PC-3 (cell line): ENCODE results near the gene CHKA.

ENCODE experiments used
- EZH2 ChIP-seq: fragments of 300-600 bp; sonication (generic); IDR thresholded peaks from one replicate; pipeline ENCODE4 v1.6.1; 2017; ENCODE audit warnings: antibody characterized with exemption, mild to moderate bottlenecking, low read length; ENCODE audit not compliant: unreplicated experiment
- EZH2phosphoT487 ChIP-seq: fragments of 300-600 bp; sonication (generic); IDR thresholded peaks from 2 replicates; pipeline ENCODE4 v1.6.1; 2018; ENCODE audit warnings: mild to moderate bottlenecking, antibody characterized with exemption, low read length, borderline replicate concordance
- TF ChIP-seq, protein P1 (sequence below): fragments of 300-600 bp; sonication (generic); conservative IDR thresholded peaks from 2 replicates; pipeline ENCODE4 v1.5.1; 2017; ENCODE audit warnings: antibody characterized with exemption, low read depth, mild to moderate bottlenecking, low read length

DNA sequence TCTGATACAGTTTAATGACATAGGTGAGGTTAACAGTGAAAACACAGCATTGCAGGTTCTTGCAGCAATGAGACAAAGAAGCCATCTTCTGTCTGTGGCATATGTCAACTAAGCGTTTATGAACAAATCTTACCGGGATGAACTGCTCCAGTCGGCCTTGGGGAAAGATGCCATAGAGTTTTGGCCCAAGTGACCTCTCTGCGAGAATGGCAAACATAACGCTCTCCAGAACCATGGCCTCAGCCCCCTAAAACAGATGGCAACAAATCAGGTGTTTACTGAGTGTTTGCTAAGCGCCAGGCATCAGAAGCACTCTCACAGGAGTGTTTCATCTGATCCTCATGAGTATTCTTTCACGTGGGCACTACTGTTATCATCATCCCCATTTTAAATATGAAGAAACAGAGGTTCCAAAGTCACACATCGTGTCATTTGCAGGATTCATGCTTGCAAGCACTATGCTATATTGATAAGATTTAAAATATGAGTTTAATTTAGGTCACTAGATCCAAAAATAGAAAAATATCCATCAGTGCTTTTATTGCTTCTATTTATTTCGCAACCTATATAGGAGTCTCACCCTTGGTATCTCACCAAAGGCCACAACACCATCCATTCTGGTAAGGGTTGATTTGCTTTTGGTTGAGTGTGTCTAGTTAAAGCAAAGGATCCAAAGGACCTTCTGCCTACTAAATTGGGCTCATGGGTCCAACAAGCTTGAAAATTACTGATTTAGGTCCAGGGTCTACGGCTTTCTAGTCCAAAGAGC lies 46.4 kb downstream of the CHKA start:
- TF ChIP-seq, protein P1, sequence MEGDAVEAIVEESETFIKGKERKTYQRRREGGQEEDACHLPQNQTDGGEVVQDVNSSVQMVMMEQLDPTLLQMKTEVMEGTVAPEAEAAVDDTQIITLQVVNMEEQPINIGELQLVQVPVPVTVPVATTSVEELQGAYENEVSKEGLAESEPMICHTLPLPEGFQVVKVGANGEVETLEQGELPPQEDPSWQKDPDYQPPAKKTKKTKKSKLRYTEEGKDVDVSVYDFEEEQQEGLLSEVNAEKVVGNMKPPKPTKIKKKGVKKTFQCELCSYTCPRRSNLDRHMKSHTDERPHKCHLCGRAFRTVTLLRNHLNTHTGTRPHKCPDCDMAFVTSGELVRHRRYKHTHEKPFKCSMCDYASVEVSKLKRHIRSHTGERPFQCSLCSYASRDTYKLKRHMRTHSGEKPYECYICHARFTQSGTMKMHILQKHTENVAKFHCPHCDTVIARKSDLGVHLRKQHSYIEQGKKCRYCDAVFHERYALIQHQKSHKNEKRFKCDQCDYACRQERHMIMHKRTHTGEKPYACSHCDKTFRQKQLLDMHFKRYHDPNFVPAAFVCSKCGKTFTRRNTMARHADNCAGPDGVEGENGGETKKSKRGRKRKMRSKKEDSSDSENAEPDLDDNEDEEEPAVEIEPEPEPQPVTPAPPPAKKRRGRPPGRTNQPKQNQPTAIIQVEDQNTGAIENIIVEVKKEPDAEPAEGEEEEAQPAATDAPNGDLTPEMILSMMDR: no peak
- no peak for TF ChIP-seq EZH2
- no peak for TF ChIP-seq EZH2phosphoT487
